ENCODE measurements around the gene HAUS1.
A peak's percentile ranks its signal among the peaks of the same experiment; 100 is the strongest.
"Not testable (repeated sequence)": the region's sequence is repeated elsewhere in the genome, so short reads cannot be mapped to it uniquely, and the experiment has no call there.

The HAUS1 gene

GRCh38 chr18:46070815-46071652 is 33.2 kb upstream of the HAUS1 start:
- Histone ChIP-seq H3K27me3 (ENCODE audit: control insufficient read depth, insufficient read depth, low read length) (no peaks in the 10 kb centered on the region), H3K4me1 (ENCODE audit: control insufficient read depth, insufficient read depth, low read length) (peaks cover 9% of the 10 kb centered on the region), H3K4me3 (ENCODE audit: low read length) (peak overlapping the region; percentile 78), H3K36me3 (ENCODE audit: control insufficient read depth, insufficient read depth, low read length) (no peaks in the 10 kb centered on the region), H3K27ac (ENCODE audit: low read depth, low read length) (no peak overlapping the region), H3K9ac (ENCODE audit: low read length) (no peak overlapping the region)

GRCh38 chr18:46071653-46072375 is 32.4 kb upstream of the HAUS1 start, which contains the start of gene PSTPIP2:
TSS of gene PSTPIP2 (minus strand) at chr18:46072260. CDS start at chr18:46072188, 72 bp downstream.
- Histone ChIP-seq H3K9ac (ENCODE audit: low read length) (peak within 1 kb of the TSS; percentile 3), H3K27ac (ENCODE audit: low read depth, low read length) (no peak within 1 kb of the TSS), H3K27me3 (ENCODE audit: control insufficient read depth, insufficient read depth, low read length) (no peaks in the 10 kb centered on the region)

DNA sequence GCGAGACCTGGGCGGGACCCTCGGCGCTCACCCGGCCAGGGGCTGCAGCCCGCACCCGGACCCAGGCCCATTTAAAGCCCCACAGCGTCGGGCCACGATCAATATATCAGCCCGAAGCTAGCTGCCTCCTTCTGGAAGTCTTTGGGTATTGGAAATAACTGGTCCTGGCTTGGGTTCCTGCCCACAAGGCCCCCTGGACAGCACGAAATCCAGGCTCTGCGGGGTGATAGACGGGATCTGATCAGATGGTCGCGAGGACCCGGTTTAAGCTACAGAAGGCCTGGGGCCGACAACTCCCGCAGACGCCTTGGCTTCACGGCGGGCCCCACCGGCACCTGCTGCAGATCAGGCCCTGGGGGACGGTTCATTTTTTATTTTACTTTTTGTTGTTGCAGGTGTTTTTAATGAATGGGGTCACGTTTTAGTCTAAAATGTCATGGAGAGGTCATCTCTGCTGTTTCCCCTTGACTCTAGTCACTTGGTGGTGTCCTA is 31.8 kb upstream of the HAUS1 start:
- Histone ChIP-seq H3K4me1 (ENCODE audit: control insufficient read depth, insufficient read depth, low read length) (peaks cover 11% of the 10 kb centered on the region), H3K27ac (ENCODE audit: low read depth, low read length) (no peak overlapping the region)

More at GRCh38 chr18:46071653-46072375, 32.4 kb upstream of the HAUS1 start, which contains the start of gene PSTPIP2:
- H3K36me3 ChIP-seq (ENCODE audit: control insufficient read depth, insufficient read depth, low read length), result no peaks in the 10 kb centered on the region
- H3K4me3 ChIP-seq (ENCODE audit: low read length), result peak within 1 kb of the TSS; percentile 78
- H3K4me1 ChIP-seq (ENCODE audit: control insufficient read depth, insufficient read depth, low read length), result peaks cover 9% of the 10 kb centered on the region

DNA sequence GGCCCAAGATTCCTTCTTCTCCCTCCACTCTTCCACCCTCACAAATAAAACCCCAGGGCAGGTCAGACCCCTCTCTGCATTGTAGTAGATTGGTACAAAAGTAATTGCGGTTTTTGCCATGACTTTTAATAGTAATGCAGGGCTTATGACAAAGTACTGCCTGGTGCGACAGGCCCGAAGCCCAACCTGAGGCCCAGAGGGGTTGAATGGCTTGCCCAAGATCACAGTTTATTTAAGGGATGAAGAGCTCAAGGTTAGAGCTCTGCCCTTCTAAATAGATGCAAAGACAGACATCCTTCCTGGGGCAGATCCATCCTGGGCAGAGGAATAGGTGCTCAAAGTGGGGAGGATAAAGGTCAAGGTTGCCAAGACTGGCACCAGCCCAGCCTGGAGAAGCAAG is 31.2 kb upstream of the HAUS1 start:
- H3K9ac ChIP-seq (ENCODE audit: low read length), result no peak overlapping the region
- H3K27ac ChIP-seq (ENCODE audit: low read depth, low read length), result no peak overlapping the region
- no peaks in the 10 kb centered on the region for H3K27me3 ChIP-seq (ENCODE audit: control insufficient read depth, insufficient read depth, low read length)
- H3K36me3 ChIP-seq (ENCODE audit: control insufficient read depth, insufficient read depth, low read length), result no peaks in the 10 kb centered on the region
- H3K4me3 ChIP-seq (ENCODE audit: low read length), result no peak overlapping the region
- H3K4me1 ChIP-seq (ENCODE audit: control insufficient read depth, insufficient read depth, low read length), result peaks cover 17% of the 10 kb centered on the region

More for the DNA sequence above, 31.8 kb upstream of the HAUS1 start:
- no peaks in the 10 kb centered on the region for H3K36me3 ChIP-seq (ENCODE audit: control insufficient read depth, insufficient read depth, low read length)
- H3K4me3 ChIP-seq (ENCODE audit: low read length), result peak overlapping the region; percentile 78
- H3K27me3 ChIP-seq (ENCODE audit: control insufficient read depth, insufficient read depth, low read length), result no peaks in the 10 kb centered on the region
- H3K9ac ChIP-seq (ENCODE audit: low read length), result peak overlapping the region; percentile 3

DNA sequence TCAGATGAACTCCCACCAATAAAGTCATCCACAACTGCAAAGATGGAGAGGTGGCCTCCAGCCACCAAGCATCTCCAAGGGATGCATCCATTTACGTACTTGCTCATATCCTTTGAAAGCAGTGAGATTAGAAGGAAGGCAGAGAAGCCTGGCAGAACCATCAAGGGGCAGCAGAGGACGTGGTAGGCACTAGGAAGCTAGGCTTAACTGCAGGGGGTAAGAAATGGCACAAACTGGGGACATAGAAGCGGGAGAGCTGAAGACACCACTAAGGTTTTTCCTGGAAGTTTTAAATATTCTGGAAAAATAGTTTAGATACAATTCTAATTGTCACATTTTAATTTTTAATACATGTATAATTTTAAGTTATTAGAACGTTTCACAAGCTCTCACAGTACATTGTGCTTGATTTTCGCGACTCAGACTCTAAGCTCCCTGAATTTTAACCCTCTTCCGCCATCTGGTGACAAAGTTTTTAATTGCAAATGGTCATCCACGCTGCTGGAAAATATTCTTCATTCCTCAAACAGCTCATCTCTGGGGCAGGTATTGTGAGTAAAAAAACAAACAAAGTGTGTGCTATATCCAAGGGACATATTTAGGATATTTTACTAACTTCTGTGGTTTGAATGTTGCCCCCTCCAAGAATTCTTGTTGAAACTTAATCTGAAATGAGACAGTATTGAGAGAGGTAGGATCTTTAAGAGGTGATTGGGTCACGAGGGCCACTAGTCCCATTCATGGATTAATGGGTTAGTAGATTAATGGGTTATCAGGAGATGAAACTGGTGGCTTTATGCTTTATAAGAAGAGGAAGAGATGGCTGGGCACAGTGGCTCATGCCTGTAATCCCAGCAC is 30.5 kb upstream of the HAUS1 start:
- Histone ChIP-seq H3K27me3 (ENCODE audit: control insufficient read depth, insufficient read depth, low read length) (no peaks in the 10 kb centered on the region), H3K36me3 (ENCODE audit: control insufficient read depth, insufficient read depth, low read length) (no peaks in the 10 kb centered on the region), H3K9ac (ENCODE audit: low read length) (no peak overlapping the region), H3K4me1 (ENCODE audit: control insufficient read depth, insufficient read depth, low read length) (peaks cover 17% of the 10 kb centered on the region), H3K4me3 (ENCODE audit: low read length) (no peak overlapping the region), H3K27ac (ENCODE audit: low read depth, low read length) (no peak overlapping the region)

DNA sequence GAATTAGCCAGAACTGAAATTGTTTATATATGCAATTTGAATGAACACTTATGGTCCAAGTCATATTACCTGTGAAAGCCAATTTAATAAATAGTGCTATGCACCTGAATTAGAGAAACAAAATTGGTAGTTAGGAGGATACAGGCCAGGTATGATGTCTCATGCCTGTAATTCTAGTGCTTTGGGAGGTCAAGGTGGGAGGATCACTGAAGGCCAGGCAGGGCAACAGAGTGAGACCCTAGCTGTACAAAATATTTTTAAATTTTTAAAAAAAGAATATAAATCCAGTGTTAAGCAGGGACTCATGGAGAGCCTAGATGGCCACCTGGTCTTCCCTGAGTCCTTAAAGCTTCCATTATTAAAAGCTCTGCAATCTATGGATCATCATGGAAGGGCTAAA is 24.8 kb upstream of the HAUS1 start:
- H3K9ac ChIP-seq (ENCODE audit: low read length), result no peak overlapping the region
- no peaks in the 10 kb centered on the region for H3K27me3 ChIP-seq (ENCODE audit: control insufficient read depth, insufficient read depth, low read length)
- H3K36me3 ChIP-seq (ENCODE audit: control insufficient read depth, insufficient read depth, low read length), result peaks cover 11% of the 10 kb centered on the region
- no peak overlapping the region for H3K4me3 ChIP-seq (ENCODE audit: low read length)
- peaks cover 8% of the 10 kb centered on the region for H3K4me1 ChIP-seq (ENCODE audit: control insufficient read depth, insufficient read depth, low read length)
- H3K27ac ChIP-seq (ENCODE audit: low read depth, low read length), result no peak overlapping the region

- no peaks in the 10 kb centered on the region for H3K27me3 ChIP-seq (ENCODE audit: control insufficient read depth, insufficient read depth, low read length)
- H3K27ac ChIP-seq (ENCODE audit: low read depth, low read length), result no peak overlapping the region
- no peak overlapping the region for H3K9ac ChIP-seq (ENCODE audit: low read length)
- H3K36me3 ChIP-seq (ENCODE audit: control insufficient read depth, insufficient read depth, low read length), result peaks cover 13% of the 10 kb centered on the region
- H3K4me3 ChIP-seq (ENCODE audit: low read length), result no peak overlapping the region
- peaks cover 8% of the 10 kb centered on the region for H3K4me1 ChIP-seq (ENCODE audit: control insufficient read depth, insufficient read depth, low read length)
These were observed 24.0 kb upstream of the HAUS1 start for GRCh38 chr18:46080156-46080555.

GRCh38 chr18:46084431-46084830 is 19.8 kb upstream of the HAUS1 start:
- Histone ChIP-seq H3K36me3 (ENCODE audit: control insufficient read depth, insufficient read depth, low read length) (peaks cover 42% of the 10 kb centered on the region), H3K4me1 (ENCODE audit: control insufficient read depth, insufficient read depth, low read length) (no peaks in the 10 kb centered on the region), H3K27ac (ENCODE audit: low read depth, low read length) (no peak overlapping the region), H3K9ac (ENCODE audit: low read length) (no peak overlapping the region), H3K4me3 (ENCODE audit: low read length) (no peak overlapping the region), H3K27me3 (ENCODE audit: control insufficient read depth, insufficient read depth, low read length) (no peaks in the 10 kb centered on the region)

GRCh38 chr18:46088501-46088900 is 15.7 kb upstream of the HAUS1 start:
- not testable (repeated sequence) for H3K4me3 ChIP-seq (ENCODE audit: low read length); H3K4me1 ChIP-seq (ENCODE audit: control insufficient read depth, insufficient read depth, low read length); H3K27ac ChIP-seq (ENCODE audit: low read depth, low read length); H3K9ac ChIP-seq (ENCODE audit: low read length); H3K27me3 ChIP-seq (ENCODE audit: control insufficient read depth, insufficient read depth, low read length)
- H3K36me3 ChIP-seq (ENCODE audit: control insufficient read depth, insufficient read depth, low read length), result peaks cover 53% of the 10 kb centered on the region

GRCh38 chr18:46095532-46095931 is 8.7 kb upstream of the HAUS1 start:
- Histone ChIP-seq H3K4me1 (ENCODE audit: control insufficient read depth, insufficient read depth, low read length) (peaks cover 6% of the 10 kb centered on the region), H3K4me3 (ENCODE audit: low read length) (peak overlapping the region; percentile 21), H3K36me3 (ENCODE audit: control insufficient read depth, insufficient read depth, low read length) (peaks cover 10% of the 10 kb centered on the region), H3K27me3 (ENCODE audit: control insufficient read depth, insufficient read depth, low read length) (no peaks in the 10 kb centered on the region), H3K27ac (ENCODE audit: low read depth, low read length) (no peak overlapping the region), H3K9ac (ENCODE audit: low read length) (no peak overlapping the region)

- Histone ChIP-seq H3K27ac (ENCODE audit: low read depth, low read length) (peak overlapping the region; percentile 95), H3K36me3 (ENCODE audit: control insufficient read depth, insufficient read depth, low read length) (peaks cover 2% of the 10 kb centered on the region), H3K9ac (ENCODE audit: low read length) (peak overlapping the region; percentile 87), H3K4me1 (ENCODE audit: control insufficient read depth, insufficient read depth, low read length) (peaks cover 6% of the 10 kb centered on the region), H3K27me3 (ENCODE audit: control insufficient read depth, insufficient read depth, low read length) (no peaks in the 10 kb centered on the region), H3K4me3 (ENCODE audit: low read length) (peak overlapping the region; percentile 90)
These were observed 7.4 kb upstream of the HAUS1 start for GRCh38 chr18:46096651-46097300.
